KMS-11 (cell line): ENCODE measurements around the gene NT5DC4.

Experiments used
- H2AFZ ChIP-seq: fragments of 200-600 bp; sonication (generic); 2 replicates; pipeline ENCODE4 v1.6.1; 2016; ENCODE audit warnings: antibody characterized with exemption, mixed run types, low read depth
- H3K27ac ChIP-seq: fragments of 200-600 bp; sonication (generic); 2 replicates; pipeline ENCODE4 v1.6.1; 2016; ENCODE audit warnings: mild to moderate bottlenecking, mixed run types
- H3K27me3 ChIP-seq: fragments of 200-600 bp; sonication (generic); 2 replicates; pipeline ENCODE4 v1.6.1; 2017; ENCODE audit warnings: mild to moderate bottlenecking, low read depth, mixed run types, moderate library complexity; ENCODE audit not compliant: insufficient read depth
- H3K36me3 ChIP-seq: fragments of 200-600 bp; sonication (generic); 2 replicates; pipeline ENCODE4 v1.6.1; 2017; ENCODE audit warnings: mild to moderate bottlenecking, mixed run types; ENCODE audit not compliant: insufficient read depth
- H3K4me1 ChIP-seq: fragments of 200-600 bp; sonication (generic); 2 replicates; pipeline ENCODE4 v1.6.1; 2016; ENCODE audit warnings: mild to moderate bottlenecking, low read depth, mixed run types; ENCODE audit not compliant: poor library complexity, severe bottlenecking
- H3K4me2 ChIP-seq: fragments of 200-600 bp; sonication (generic); 2 replicates; pipeline ENCODE4 v1.7.0; 2016; ENCODE audit warnings: mild to moderate bottlenecking, mixed run types
- H3K4me3 ChIP-seq: fragments of 200-600 bp; sonication (generic); IDR thresholded peaks from 2 replicates; pipeline ENCODE4 v1.6.1; 2017; ENCODE audit warnings: low read depth, low read length, mixed read lengths; ENCODE audit not compliant: insufficient read depth
- H3K79me2 ChIP-seq: fragments of 200-600 bp; sonication (generic); 2 replicates; pipeline ENCODE4 v1.6.1; 2016; ENCODE audit warnings: low read depth, mixed run types; ENCODE audit not compliant: insufficient read depth
- H3K9ac ChIP-seq: fragments of 200-600 bp; sonication (generic); 2 replicates; pipeline ENCODE4 v1.6.1; 2016; ENCODE audit warnings: mild to moderate bottlenecking, mixed run types
- H4K20me1 ChIP-seq: fragments of 200-600 bp; sonication (generic); 2 replicates; pipeline ENCODE4 v1.6.1; 2016; ENCODE audit warnings: mild to moderate bottlenecking, mixed run types; ENCODE audit not compliant: insufficient read depth
- TF ChIP-seq, protein P1 (sequence below): fragments of 200-600 bp; sonication (generic); conservative IDR thresholded peaks from 2 replicates; pipeline ENCODE4 v1.6.1; 2017; ENCODE audit warnings: low read depth, mild to moderate bottlenecking, antibody characterized with exemption, low read length, moderate library complexity, mixed read lengths

The NT5DC4 gene

DNA sequence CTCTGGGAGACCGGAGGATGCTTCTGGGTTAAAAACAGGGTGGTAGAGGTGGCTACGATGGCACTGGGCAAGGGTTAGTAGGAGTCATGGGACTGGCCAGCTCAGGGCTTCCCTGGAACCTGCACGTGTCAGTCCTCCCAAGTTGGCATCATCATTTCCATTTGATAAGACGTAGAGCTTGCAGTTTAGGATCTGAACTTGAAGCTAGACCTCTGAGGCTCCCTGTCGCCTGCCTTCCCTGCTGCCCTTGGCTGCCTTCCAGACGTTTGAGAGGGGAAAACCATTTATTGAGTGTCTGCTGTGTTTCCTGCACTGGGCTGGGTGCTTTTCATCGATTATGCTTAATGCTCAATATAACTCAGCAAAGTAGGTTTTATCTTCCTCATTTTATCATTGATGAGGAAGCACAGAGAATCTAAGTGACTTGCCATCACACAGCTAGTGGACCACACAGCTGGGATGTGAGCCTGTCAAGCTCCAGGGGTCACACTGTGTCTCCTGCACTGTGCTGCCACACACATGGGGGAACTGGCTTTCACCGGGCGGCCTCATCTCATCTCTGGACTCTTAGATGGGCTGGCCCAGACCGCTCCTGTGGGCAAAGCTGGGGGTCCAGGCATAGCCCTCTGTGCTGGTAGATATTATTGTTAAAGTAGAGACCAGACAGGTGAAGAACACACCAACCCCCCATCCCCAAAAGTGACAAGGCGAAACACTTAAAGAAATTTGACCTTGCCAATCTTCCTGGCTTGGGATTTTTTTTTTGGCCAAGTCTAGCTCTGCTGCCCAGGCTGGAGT lies 7.8 kb downstream of the NT5DC4 start:
- H3K36me3 ChIP-seq, result no peaks in the 10 kb centered on the region
- no peaks in the 10 kb centered on the region for H4K20me1 ChIP-seq
- H2AFZ ChIP-seq, result no peak overlapping the region
- no peaks in the 10 kb centered on the region for H3K79me2 ChIP-seq
- H3K9ac ChIP-seq, result no peak overlapping the region
- H3K4me3 ChIP-seq, result no peak overlapping the region
- no peaks in the 10 kb centered on the region for H3K27me3 ChIP-seq
- H3K27ac ChIP-seq, result no peak overlapping the region
- TF ChIP-seq, protein P1, sequence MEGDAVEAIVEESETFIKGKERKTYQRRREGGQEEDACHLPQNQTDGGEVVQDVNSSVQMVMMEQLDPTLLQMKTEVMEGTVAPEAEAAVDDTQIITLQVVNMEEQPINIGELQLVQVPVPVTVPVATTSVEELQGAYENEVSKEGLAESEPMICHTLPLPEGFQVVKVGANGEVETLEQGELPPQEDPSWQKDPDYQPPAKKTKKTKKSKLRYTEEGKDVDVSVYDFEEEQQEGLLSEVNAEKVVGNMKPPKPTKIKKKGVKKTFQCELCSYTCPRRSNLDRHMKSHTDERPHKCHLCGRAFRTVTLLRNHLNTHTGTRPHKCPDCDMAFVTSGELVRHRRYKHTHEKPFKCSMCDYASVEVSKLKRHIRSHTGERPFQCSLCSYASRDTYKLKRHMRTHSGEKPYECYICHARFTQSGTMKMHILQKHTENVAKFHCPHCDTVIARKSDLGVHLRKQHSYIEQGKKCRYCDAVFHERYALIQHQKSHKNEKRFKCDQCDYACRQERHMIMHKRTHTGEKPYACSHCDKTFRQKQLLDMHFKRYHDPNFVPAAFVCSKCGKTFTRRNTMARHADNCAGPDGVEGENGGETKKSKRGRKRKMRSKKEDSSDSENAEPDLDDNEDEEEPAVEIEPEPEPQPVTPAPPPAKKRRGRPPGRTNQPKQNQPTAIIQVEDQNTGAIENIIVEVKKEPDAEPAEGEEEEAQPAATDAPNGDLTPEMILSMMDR, result no peak
- H3K4me1 ChIP-seq, result no peaks in the 10 kb centered on the region
- H3K4me2 ChIP-seq, result no peak overlapping the region

DNA sequence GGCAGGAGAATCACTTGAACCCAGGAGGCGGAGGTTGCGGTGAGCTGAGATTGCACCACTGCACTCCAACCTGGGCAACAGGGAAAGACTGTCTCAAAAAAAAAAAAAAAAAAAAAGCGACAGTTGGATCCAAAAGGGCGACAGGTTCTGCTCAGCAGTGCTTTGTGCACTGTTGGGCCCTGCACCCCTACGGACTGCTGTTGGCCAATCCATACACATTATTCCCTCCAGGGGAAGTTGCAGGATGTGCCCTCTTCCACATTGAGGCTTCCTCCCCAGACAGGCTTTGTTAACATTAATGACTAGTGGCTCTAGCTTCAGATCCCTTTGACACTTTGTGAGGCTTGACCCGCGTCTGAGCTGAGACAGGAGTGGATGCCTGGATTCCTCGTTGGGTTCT lies 9.4 kb downstream of the NT5DC4 start:
- no peak overlapping the region for H3K4me2 ChIP-seq
- H3K27ac ChIP-seq, result no peak overlapping the region
- TF ChIP-seq, protein P1, result no peak
- no peaks in the 10 kb centered on the region for H3K27me3 ChIP-seq
- H3K4me3 ChIP-seq, result no peak overlapping the region
- no peaks in the 10 kb centered on the region for H4K20me1 ChIP-seq
- H3K36me3 ChIP-seq, result no peaks in the 10 kb centered on the region
- H3K4me1 ChIP-seq, result no peaks in the 10 kb centered on the region
- H3K9ac ChIP-seq, result no peak overlapping the region
- H2AFZ ChIP-seq, result no peak overlapping the region
- no peaks in the 10 kb centered on the region for H3K79me2 ChIP-seq

DNA sequence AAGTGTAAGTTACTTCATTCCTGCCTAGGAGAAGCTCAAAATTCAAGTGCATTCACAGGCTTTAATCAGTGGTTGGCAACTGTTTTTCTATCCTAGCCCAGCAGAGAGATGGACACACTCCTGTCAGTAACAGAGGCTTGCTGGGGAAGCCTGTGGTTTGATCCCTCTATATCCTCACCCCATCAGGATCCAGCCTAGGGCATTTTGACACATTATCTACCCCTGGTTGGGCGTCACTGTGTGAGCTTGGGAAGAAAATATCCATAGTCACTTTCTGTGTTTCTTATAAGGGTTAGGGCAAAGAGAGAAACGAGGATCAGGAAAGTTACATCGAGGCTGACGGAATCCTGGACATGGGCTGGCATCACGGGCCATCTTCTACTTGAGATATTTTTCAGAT lies 10.0 kb downstream of the NT5DC4 start:
- Histone ChIP-seq H3K4me2 (no peak overlapping the region), H3K27me3 (no peaks in the 10 kb centered on the region), H3K4me3 (no peak overlapping the region), H3K4me1 (no peaks in the 10 kb centered on the region), H3K79me2 (no peaks in the 10 kb centered on the region), H3K27ac (no peak overlapping the region), H2AFZ (no peak overlapping the region), H4K20me1 (no peaks in the 10 kb centered on the region), H3K36me3 (no peaks in the 10 kb centered on the region), H3K9ac (no peak overlapping the region)
- TF ChIP-seq, protein P1, result no peak

DNA sequence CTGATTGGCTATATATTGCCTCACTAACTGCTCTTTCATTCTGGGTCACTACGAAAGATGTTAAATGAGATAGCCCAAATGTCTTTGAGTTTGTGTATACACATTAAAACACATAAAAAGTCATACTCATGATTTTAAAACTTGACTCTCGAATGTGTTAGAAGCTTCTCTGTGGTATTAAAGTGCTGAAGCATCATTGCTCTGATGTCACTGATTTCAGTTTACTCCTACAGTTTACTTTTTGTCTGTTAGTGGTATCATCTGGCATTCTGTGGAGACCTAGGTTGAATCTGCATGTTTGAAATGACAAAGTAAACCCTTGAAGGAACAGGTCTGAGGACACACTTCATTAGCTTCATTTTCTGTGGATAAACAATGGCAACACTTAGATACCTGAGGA lies 10.7 kb downstream of the NT5DC4 start:
- H3K27ac ChIP-seq, result no peak overlapping the region
- H3K79me2 ChIP-seq, result no peaks in the 10 kb centered on the region
- H3K36me3 ChIP-seq, result no peaks in the 10 kb centered on the region
- H3K9ac ChIP-seq, result no peak overlapping the region
- TF ChIP-seq, protein P1, result no peak
- no peak overlapping the region for H3K4me2 ChIP-seq
- H3K4me1 ChIP-seq, result no peaks in the 10 kb centered on the region
- H3K27me3 ChIP-seq, result no peaks in the 10 kb centered on the region
- no peak overlapping the region for H2AFZ ChIP-seq
- H3K4me3 ChIP-seq, result no peak overlapping the region
- no peaks in the 10 kb centered on the region for H4K20me1 ChIP-seq
